ENCODE results near the gene RET. TPM values are rescaled to one million over a fixed set of nuclear protein-coding genes. Genes with fewer than 3 reads are reported as not detected.
A peak's percentile ranks its signal among the peaks of the same experiment; 100 is the strongest.

RET gene
- total RNA-seq, 2 donors from 2014 or later = 1.9 to 3.3 TPM

DNA sequence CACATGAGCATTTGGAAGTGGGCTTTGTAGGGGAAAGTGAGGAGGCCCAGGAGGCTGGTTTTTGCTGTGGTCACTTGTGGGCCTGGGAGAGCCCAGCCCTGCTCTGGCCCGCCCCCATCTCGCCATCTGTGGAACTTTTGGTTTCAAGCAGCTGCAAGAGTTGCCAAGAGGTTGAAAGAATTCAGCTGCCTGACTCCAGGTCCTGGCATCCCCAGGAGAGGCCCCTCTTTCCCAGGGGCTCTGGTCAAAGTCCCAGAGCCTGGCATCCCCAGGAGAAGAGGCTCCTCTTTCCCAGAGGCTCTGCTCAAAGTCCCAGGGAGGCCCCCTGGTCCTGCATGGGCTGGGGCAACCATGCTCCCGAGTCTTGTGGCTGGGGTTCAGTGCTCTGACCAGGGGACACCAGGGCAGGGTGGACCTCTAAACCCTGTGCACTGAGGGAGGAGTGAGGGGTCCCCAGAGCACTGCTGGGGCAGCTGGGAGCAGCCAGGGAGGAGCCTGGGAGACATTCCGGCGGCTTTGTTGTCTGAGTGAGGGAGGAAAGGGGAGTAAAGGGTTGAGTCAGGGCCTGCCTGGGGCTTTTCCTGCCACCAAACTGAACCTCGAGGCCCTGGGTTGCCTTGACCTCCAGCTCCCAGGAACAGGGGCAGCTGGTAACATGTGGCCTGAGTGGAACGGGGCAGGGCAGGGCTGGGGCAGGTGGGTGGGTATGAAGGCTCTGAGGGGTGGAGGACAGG is 33.6 kb downstream of the RET start:
- no peak overlapping the region for H3K27ac ChIP-seq
- no peaks in the 10 kb centered on the region for H3K9me3 ChIP-seq
- TF ChIP-seq CTCF (IDR thresholded peaks at IDR 0.05) = no peak
- no peaks in the 10 kb centered on the region for H3K27me3 ChIP-seq
- peak; percentile 46 for DNase-seq
- no peaks in the 10 kb centered on the region for H3K4me1 ChIP-seq
- H3K9ac ChIP-seq (ENCODE audit: low read depth in 2 of 2, low read length in 2 of 2) = no peak overlapping the region
- H3K4me3 ChIP-seq = no peak overlapping the region
- H3K36me3 ChIP-seq = no peaks in the 10 kb centered on the region
- intact Hi-C loops (cut with DNase I) = no loop called here

- H3K4me3 ChIP-seq = no peak overlapping the region
- no peak overlapping the region for H3K27ac ChIP-seq
- no peaks in the 10 kb centered on the region for H3K9me3 ChIP-seq
- no peak overlapping the region for H3K9ac ChIP-seq (ENCODE audit: low read depth in 2 of 2, low read length in 2 of 2)
- intact Hi-C loops (cut with DNase I) = no loop called here
- no peaks in the 10 kb centered on the region for H3K36me3 ChIP-seq
- no peak for DNase-seq
- no peaks in the 10 kb centered on the region for H3K27me3 ChIP-seq
- no peaks in the 10 kb centered on the region for H3K4me1 ChIP-seq
- TF ChIP-seq CTCF (IDR thresholded peaks at IDR 0.05) = no peak
These were observed 34.2 kb downstream of the RET start for GRCh38 chr10:43111101-43111500.

- H3K9ac ChIP-seq (ENCODE audit: low read depth in 2 of 2, low read length in 2 of 2) = no peak overlapping the region
- intact Hi-C loops (cut with DNase I) = no loop called here
- H3K36me3 ChIP-seq = no peaks in the 10 kb centered on the region
- no peaks in the 10 kb centered on the region for H3K27me3 ChIP-seq
- no peak for DNase-seq
- no peak overlapping the region for H3K4me3 ChIP-seq
- no peaks in the 10 kb centered on the region for H3K9me3 ChIP-seq
- H3K4me1 ChIP-seq = no peaks in the 10 kb centered on the region
- TF ChIP-seq CTCF (IDR thresholded peaks at IDR 0.05) = no peak
- no peak overlapping the region for H3K27ac ChIP-seq
These were observed 35.2 kb downstream of the RET start for GRCh38 chr10:43111921-43112607.

- no peaks in the 10 kb centered on the region for H3K9me3 ChIP-seq
- intact Hi-C loops (cut with DNase I) = no loop called here
- DNase-seq = no peak
- H3K27me3 ChIP-seq = no peaks in the 10 kb centered on the region
- H3K9ac ChIP-seq (ENCODE audit: low read depth in 2 of 2, low read length in 2 of 2) = no peak overlapping the region
- no peaks in the 10 kb centered on the region for H3K36me3 ChIP-seq
- no peak for TF ChIP-seq CTCF (IDR thresholded peaks at IDR 0.05)
- no peaks in the 10 kb centered on the region for H3K4me1 ChIP-seq
- H3K4me3 ChIP-seq = no peak overlapping the region
- H3K27ac ChIP-seq = no peak overlapping the region
These were observed 35.7 kb downstream of the RET start for GRCh38 chr10:43112608-43112961.

DNA sequence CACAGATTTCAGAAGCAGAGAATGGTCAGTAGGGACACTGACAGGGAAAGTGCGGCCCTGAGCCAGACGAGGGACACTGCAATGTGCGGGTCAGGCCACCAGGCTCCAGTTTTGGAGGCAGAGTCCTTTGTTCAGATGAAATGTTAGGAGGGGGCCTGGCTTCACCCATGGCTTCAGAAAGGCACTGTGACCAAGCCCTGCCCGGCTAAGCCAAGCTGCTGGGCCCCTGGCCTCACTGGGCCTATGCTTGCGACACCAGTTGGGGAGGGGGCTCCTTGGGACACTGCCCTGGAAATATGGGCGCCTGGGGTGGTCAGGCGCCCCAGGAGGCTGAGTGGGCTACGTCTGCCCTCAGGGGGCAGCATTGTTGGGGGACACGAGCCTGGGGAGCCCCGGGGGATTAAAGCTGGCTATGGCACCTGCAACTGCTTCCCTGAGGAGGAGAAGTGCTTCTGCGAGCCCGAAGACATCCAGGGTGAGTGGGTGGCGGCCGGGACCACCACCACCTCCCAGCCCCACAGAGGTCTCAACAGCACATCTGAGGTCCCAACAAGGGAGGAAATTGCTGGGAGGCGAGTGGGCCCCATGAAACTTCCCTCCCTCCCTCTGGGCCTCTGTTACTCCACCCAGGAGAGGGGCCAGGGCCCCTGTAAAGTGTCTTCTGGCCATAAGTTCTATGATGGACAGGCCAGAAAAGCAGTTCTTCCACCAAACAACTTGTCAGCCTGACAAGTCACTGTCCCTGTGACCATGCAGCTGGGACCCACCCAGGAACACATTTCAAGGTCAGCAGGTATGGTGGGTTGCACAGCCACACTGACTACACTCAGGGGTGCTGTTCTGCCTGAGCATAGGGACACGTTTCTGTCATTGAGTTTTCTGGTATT is 36.6 kb downstream of the RET start:
- intact Hi-C loops (cut with DNase I) = no loop called here
- Histone ChIP-seq H3K36me3 (no peaks in the 10 kb centered on the region), H3K4me1 (no peaks in the 10 kb centered on the region), H3K27ac (no peak overlapping the region), H3K4me3 (no peak overlapping the region), H3K9me3 (no peaks in the 10 kb centered on the region), H3K27me3 (no peaks in the 10 kb centered on the region), H3K9ac (ENCODE audit: low read depth in 2 of 2, low read length in 2 of 2) (no peak overlapping the region)
- no peak for DNase-seq
- TF ChIP-seq CTCF (IDR thresholded peaks at IDR 0.05) = no peak
